HG03565 (cell line): ENCODE measurements around the gene MACROD1.
"Not testable (repeated sequence)": the region's sequence is repeated elsewhere in the genome, so short reads cannot be mapped to it uniquely, and the experiment has no call there.

Experiments used
- ATAC-seq: cut with Tn5 transposase; IDR thresholded peaks from one replicate; pipeline ENCODE4 v1.9.1; 2021; ENCODE audit warnings: mild to moderate bottlenecking, moderate library complexity; ENCODE audit not compliant: unreplicated experiment

The MACROD1 gene

GRCh38 chr11:64185693-64186491 is 20.0 kb upstream of the MACROD1 start, which contains the start of gene STIP1:
Gene STIP1 (plus strand): TSS chr11:64186171. CDS start chr11:64186262, 91 bp downstream.
- peak; percentile 80 for ATAC-seq

GRCh38 chr11:64185175-64185692 is 19.3 kb upstream of the MACROD1 start:
- ATAC-seq, result no peak

GRCh38 chr11:64183890-64184289 is 18.0 kb upstream of the MACROD1 start:
- no peak for ATAC-seq

- ATAC-seq, result no peak
Measured at GRCh38 chr11:64181506-64182411, 15.8 kb upstream of the MACROD1 start.

- ATAC-seq, result no peak
Measured at GRCh38 chr11:64180891-64181290, 15.0 kb upstream of the MACROD1 start.

GRCh38 chr11:64178951-64179639 is 13.2 kb upstream of the MACROD1 start:
- no peak for ATAC-seq

- no peak for ATAC-seq
Measured at GRCh38 chr11:64178203-64178602, 12.3 kb upstream of the MACROD1 start.

- ATAC-seq, result no peak
Measured at GRCh38 chr11:64176751-64177150, 10.8 kb upstream of the MACROD1 start.

- ATAC-seq, result no peak
Measured at GRCh38 chr11:64173616-64174355, 7.9 kb upstream of the MACROD1 start.

GRCh38 chr11:64170419-64170818 is 4.5 kb upstream of the MACROD1 start:
- no peak for ATAC-seq

- ATAC-seq, result no peak
Measured at GRCh38 chr11:64165481-64165841, 452 bp downstream of the MACROD1 start.

GRCh38 chr11:64164392-64165312 is 1.3 kb downstream of the MACROD1 start:
- no peak for ATAC-seq

- ATAC-seq, result no peak
Measured at GRCh38 chr11:64163951-64164350, 2.0 kb downstream of the MACROD1 start.

- not testable (repeated sequence) for ATAC-seq
Measured at GRCh38 chr11:64162769-64163168, 3.1 kb downstream of the MACROD1 start.

- ATAC-seq, result no peak
Measured at GRCh38 chr11:64161037-64161436, 4.9 kb downstream of the MACROD1 start.

- ATAC-seq, result no peak
Measured at GRCh38 chr11:64157631-64158394, 8.1 kb downstream of the MACROD1 start.

- ATAC-seq, result no peak
Measured at GRCh38 chr11:64156235-64157011, 9.5 kb downstream of the MACROD1 start.

GRCh38 chr11:64153812-64154211 is 12.1 kb downstream of the MACROD1 start:
- ATAC-seq, result no peak
